ENCODE results near the gene GPR150.

GPR150 gene

GRCh38 chr5:95627971-95628810 lies 8.3 kb downstream of the GPR150 start:
- H2BK5ac ChIP-seq (ENCODE audit: low read depth, low read length, poor library complexity): no peak overlapping the region
- no CpG with 5 or more reads among the region's 4 CpGs for WGBS (ENCODE audit: extremely low coverage, insufficient coverage, insufficient read length)
- no peak overlapping the region for H3K4ac ChIP-seq (ENCODE audit: low read depth, low read length)

GRCh38 chr5:95628933-95629332 lies 9.0 kb downstream of the GPR150 start:
- Histone ChIP-seq H3K14ac (ENCODE audit: low read length) (no peak overlapping the region), H3K23ac (ENCODE audit: low read length) (no peak overlapping the region), H4K91ac (ENCODE audit: low read depth, low read length) (no peak overlapping the region), H3K18ac (ENCODE audit: low read length) (no peak overlapping the region), H3K4me2 (ENCODE audit: low read length) (no peak overlapping the region), H3K9me3 (ENCODE audit: insufficient read depth, low read depth, low read length) (peaks cover 2% of the 10 kb centered on the region), H3K4ac (ENCODE audit: low read depth, low read length) (no peak overlapping the region), H3K27ac (ENCODE audit: low read depth, low read length) (no peak overlapping the region), H3K36me3 (ENCODE audit: control insufficient read depth in 1 of 2, insufficient read depth in 2 of 2, low read length in 2 of 2) (no peaks in the 10 kb centered on the region), H2BK12ac (ENCODE audit: low read length) (no peak overlapping the region), H3K27me3 (ENCODE audit: insufficient read depth, low read length) (no peaks in the 10 kb centered on the region), H4K8ac (ENCODE audit: low read depth, low read length) (no peak overlapping the region), H3K4me1 (ENCODE audit: control insufficient read depth in 1 of 2, insufficient read depth in 2 of 2, low read length in 2 of 2) (no peaks in the 10 kb centered on the region), H3K4me3 (ENCODE audit: low read depth, low read length) (no peak overlapping the region), H3K9ac (ENCODE audit: low read length) (no peak overlapping the region), H4K12ac (ENCODE audit: low read depth, low read length) (no peak overlapping the region), H2BK120ac (ENCODE audit: insufficient read depth, low read length, poor library complexity) (no peak overlapping the region), H2AK5ac (ENCODE audit: low read length) (no peak overlapping the region), H3K79me2 (ENCODE audit: control insufficient read depth, insufficient read depth, low read length, poor library complexity) (no peaks in the 10 kb centered on the region), H3K79me1 (ENCODE audit: low read length) (no peaks in the 10 kb centered on the region), H2BK5ac (ENCODE audit: low read depth, low read length, poor library complexity) (no peak overlapping the region), H2AFZ (ENCODE audit: insufficient read depth, low read length, poor library complexity) (no peak overlapping the region)
- no CpG with 5 or more reads among the region's 1 CpG for whole genome bisulfite sequencing (ENCODE audit: extremely low coverage, insufficient coverage, insufficient read length)
- DNase-seq: peak in 1 of 2 donors; percentile 33

More at GRCh38 chr5:95627971-95628810, 8.3 kb downstream of the GPR150 start:
- Histone ChIP-seq H3K4me2 (ENCODE audit: low read length) (no peak overlapping the region), H3K4me1 (ENCODE audit: control insufficient read depth in 1 of 2, insufficient read depth in 2 of 2, low read length in 2 of 2) (no peaks in the 10 kb centered on the region), H3K9ac (ENCODE audit: low read length) (no peak overlapping the region), H3K23ac (ENCODE audit: low read length) (no peak overlapping the region), H3K9me3 (ENCODE audit: insufficient read depth, low read depth, low read length) (peaks cover 2% of the 10 kb centered on the region), H4K91ac (ENCODE audit: low read depth, low read length) (no peak overlapping the region), H2AFZ (ENCODE audit: insufficient read depth, low read length, poor library complexity) (no peak overlapping the region), H3K79me2 (ENCODE audit: control insufficient read depth, insufficient read depth, low read length, poor library complexity) (no peaks in the 10 kb centered on the region), H4K8ac (ENCODE audit: low read depth, low read length) (no peak overlapping the region), H3K18ac (ENCODE audit: low read length) (no peak overlapping the region), H2BK12ac (ENCODE audit: low read length) (no peak overlapping the region), H3K4me3 (ENCODE audit: low read depth, low read length) (no peak overlapping the region), H3K14ac (ENCODE audit: low read length) (no peak overlapping the region), H3K27me3 (ENCODE audit: insufficient read depth, low read length) (peaks cover 1% of the 10 kb centered on the region), H3K79me1 (ENCODE audit: low read length) (no peaks in the 10 kb centered on the region), H2BK120ac (ENCODE audit: insufficient read depth, low read length, poor library complexity) (no peak overlapping the region), H2AK5ac (ENCODE audit: low read length) (no peak overlapping the region), H3K27ac (ENCODE audit: low read depth, low read length) (no peak overlapping the region), H4K12ac (ENCODE audit: low read depth, low read length) (no peak overlapping the region), H3K36me3 (ENCODE audit: control insufficient read depth in 1 of 2, insufficient read depth in 2 of 2, low read length in 2 of 2) (no peaks in the 10 kb centered on the region)
- no peak for DNase-seq

- WGBS (ENCODE audit: extremely low coverage, insufficient coverage, insufficient read length): no CpG with 5 or more reads among the region's 5 CpGs
- no peak for DNase-seq
Observed at GRCh38 chr5:95630394-95630917, 10.6 kb downstream of the GPR150 start.

GRCh38 chr5:95631255-95631958 lies 11.5 kb downstream of the GPR150 start:
- no peaks in the 10 kb centered on the region for H3K4me1 ChIP-seq (ENCODE audit: control insufficient read depth in 1 of 2, insufficient read depth in 2 of 2, low read length in 2 of 2)
- peak in 1 of 2 donors; percentile 34 for DNase-seq
- H3K18ac ChIP-seq (ENCODE audit: low read length): no peak overlapping the region

More at GRCh38 chr5:95630394-95630917, 10.6 kb downstream of the GPR150 start:
- Histone ChIP-seq H3K18ac (ENCODE audit: low read length) (no peak overlapping the region), H3K79me2 (ENCODE audit: control insufficient read depth, insufficient read depth, low read length, poor library complexity) (no peaks in the 10 kb centered on the region), H2AK5ac (ENCODE audit: low read length) (no peak overlapping the region), H3K14ac (ENCODE audit: low read length) (no peak overlapping the region), H3K27ac (ENCODE audit: low read depth, low read length) (no peak overlapping the region), H3K27me3 (ENCODE audit: insufficient read depth, low read length) (no peaks in the 10 kb centered on the region), H2BK5ac (ENCODE audit: low read depth, low read length, poor library complexity) (no peak overlapping the region), H2BK12ac (ENCODE audit: low read length) (no peak overlapping the region), H4K8ac (ENCODE audit: low read depth, low read length) (no peak overlapping the region), H3K4me1 (ENCODE audit: control insufficient read depth in 1 of 2, insufficient read depth in 2 of 2, low read length in 2 of 2) (no peaks in the 10 kb centered on the region), H2AFZ (ENCODE audit: insufficient read depth, low read length, poor library complexity) (no peak overlapping the region), H3K4me2 (ENCODE audit: low read length) (no peak overlapping the region), H3K23ac (ENCODE audit: low read length) (no peak overlapping the region), H3K9me3 (ENCODE audit: insufficient read depth, low read depth, low read length) (peaks cover 2% of the 10 kb centered on the region), H3K79me1 (ENCODE audit: low read length) (no peaks in the 10 kb centered on the region), H3K36me3 (ENCODE audit: control insufficient read depth in 1 of 2, insufficient read depth in 2 of 2, low read length in 2 of 2) (no peaks in the 10 kb centered on the region), H3K4me3 (ENCODE audit: low read depth, low read length) (no peak overlapping the region), H2BK120ac (ENCODE audit: insufficient read depth, low read length, poor library complexity) (no peak overlapping the region), H4K91ac (ENCODE audit: low read depth, low read length) (no peak overlapping the region), H3K4ac (ENCODE audit: low read depth, low read length) (no peak overlapping the region), H4K12ac (ENCODE audit: low read depth, low read length) (no peak overlapping the region), H3K9ac (ENCODE audit: low read length) (no peak overlapping the region)

More at GRCh38 chr5:95631255-95631958, 11.5 kb downstream of the GPR150 start:
- Histone ChIP-seq H3K9me3 (ENCODE audit: insufficient read depth, low read depth, low read length) (peaks cover 2% of the 10 kb centered on the region), H3K4me3 (ENCODE audit: low read depth, low read length) (no peak overlapping the region), H3K4ac (ENCODE audit: low read depth, low read length) (no peak overlapping the region), H2BK12ac (ENCODE audit: low read length) (no peak overlapping the region), H3K4me2 (ENCODE audit: low read length) (no peak overlapping the region), H2BK5ac (ENCODE audit: low read depth, low read length, poor library complexity) (no peak overlapping the region), H3K27me3 (ENCODE audit: insufficient read depth, low read length) (no peaks in the 10 kb centered on the region), H3K9ac (ENCODE audit: low read length) (no peak overlapping the region), H2AFZ (ENCODE audit: insufficient read depth, low read length, poor library complexity) (no peak overlapping the region), H2AK5ac (ENCODE audit: low read length) (no peak overlapping the region), H3K79me1 (ENCODE audit: low read length) (no peaks in the 10 kb centered on the region), H3K36me3 (ENCODE audit: control insufficient read depth in 1 of 2, insufficient read depth in 2 of 2, low read length in 2 of 2) (no peaks in the 10 kb centered on the region), H3K23ac (ENCODE audit: low read length) (no peak overlapping the region), H3K27ac (ENCODE audit: low read depth, low read length) (no peak overlapping the region), H3K79me2 (ENCODE audit: control insufficient read depth, insufficient read depth, low read length, poor library complexity) (no peaks in the 10 kb centered on the region), H2BK120ac (ENCODE audit: insufficient read depth, low read length, poor library complexity) (no peak overlapping the region), H4K91ac (ENCODE audit: low read depth, low read length) (no peak overlapping the region), H3K14ac (ENCODE audit: low read length) (no peak overlapping the region), H4K12ac (ENCODE audit: low read depth, low read length) (no peak overlapping the region), H4K8ac (ENCODE audit: low read depth, low read length) (no peak overlapping the region)
- no CpG with 5 or more reads among the region's 2 CpGs for WGBS (ENCODE audit: extremely low coverage, insufficient coverage, insufficient read length)

Data from trophoblast cell (in vitro differentiated cells and primary cell).